Cardiac muscle cell (in vitro differentiated cells and primary cell): Measurements from ENCODE around the gene TGFA. TPM values are rescaled to one million over a fixed set of nuclear protein-coding genes. Genes with fewer than 3 reads are reported as not detected.

Experiments used
- DNase-seq, 2 donors: peaks; one replicate each; pipeline versions ENCODE4 v3.0.0 to v3.0.0-alpha.2; 2010 to 2017; ENCODE audit warnings: low read depth in 1 of 2, low spot score in 1 of 2
- H3K27ac ChIP-seq: fragments of 200-600 bp; sonication (generic); 2 replicates; pipeline ENCODE4 v1.5.1; 2016
- H3K27me3 ChIP-seq: fragments of 200-600 bp; sonication (generic); 2 replicates; pipeline ENCODE4 v1.6.0; 2016; ENCODE audit warnings: control low read depth
- H3K36me3 ChIP-seq: fragments of 200-600 bp; sonication (generic); 2 replicates; pipeline ENCODE4 v1.5.1; 2016; ENCODE audit warnings: control low read depth
- H3K4me1 ChIP-seq: fragments of 200-600 bp; sonication (generic); 2 replicates; pipeline ENCODE4 v1.8.1; 2017; ENCODE audit warnings: low read depth, mild to moderate bottlenecking, mixed run types
- H3K4me3 ChIP-seq: fragments of 200-600 bp; sonication (generic); 2 replicates; pipeline ENCODE4 v1.5.1; 2016; ENCODE audit warnings: mild to moderate bottlenecking
- H3K9me3 ChIP-seq: fragments of 200-600 bp; sonication (generic); 2 replicates; pipeline ENCODE4 v1.5.1; 2017; ENCODE audit warnings: low read depth, mild to moderate bottlenecking, control low read depth
- CTCF ChIP-seq: IDR thresholded peaks from 2 replicates; pipeline ENCODE4 v1.5.1; 2012; ENCODE audit warnings: low read depth, mild to moderate bottlenecking, low read length
- polyA plus RNA-seq: library from polyadenylated mRNA; unstranded; fragments of >200 nt; fragmentation: Nextera tagmentation; extraction: Ambion mirVana; gene quantifications from 2 replicates; pipeline ENCODE4 v1.2.1, GENCODE V29; 2016
- total RNA-seq: library from RNA; depleted of rRNA; stranded (reverse); fragments of >200 nt; gene quantifications from 2 replicates; pipeline ENCODE4 v1.2.3, GENCODE V29; 2016

The TGFA gene
- total and polyA plus RNA-seq, 2 experiments from 2014 or later, result 4.6 TPM; not detected in 1

- no peak for DNase-seq
- Histone ChIP-seq H3K4me3 (no peak overlapping the region), H3K9me3 (no peaks in the 10 kb centered on the region), H3K36me3 (no peaks in the 10 kb centered on the region), H3K27me3 (no peaks in the 10 kb centered on the region), H3K27ac (no peak overlapping the region), H3K4me1 (no peaks in the 10 kb centered on the region)
- TF ChIP-seq CTCF, result no peak
Observed at GRCh38 chr2:70480468-70480867, 73.2 kb downstream of the TGFA start.

GRCh38 chr2:70479816-70480215 is 73.8 kb downstream of the TGFA start:
- no peak for TF ChIP-seq CTCF
- H3K36me3 ChIP-seq, result no peaks in the 10 kb centered on the region

GRCh38 chr2:70477441-70477844 is 76.2 kb downstream of the TGFA start:
- no peaks in the 10 kb centered on the region for H3K9me3 ChIP-seq
- no peaks in the 10 kb centered on the region for H3K36me3 ChIP-seq
- H3K27ac ChIP-seq, result no peak overlapping the region
- no peak overlapping the region for H3K4me3 ChIP-seq
- peaks cover 5% of the 10 kb centered on the region for H3K4me1 ChIP-seq
- DNase-seq, result no peak
- no peaks in the 10 kb centered on the region for H3K27me3 ChIP-seq
- no peak for TF ChIP-seq CTCF

More at GRCh38 chr2:70479816-70480215, 73.8 kb downstream of the TGFA start:
- Histone ChIP-seq H3K27me3 (no peaks in the 10 kb centered on the region), H3K27ac (no peak overlapping the region), H3K4me1 (no peaks in the 10 kb centered on the region), H3K9me3 (no peaks in the 10 kb centered on the region), H3K4me3 (no peak overlapping the region)
- peak in 1 of 2 donors; percentile 8 for DNase-seq

GRCh38 chr2:70475266-70475665 is 78.4 kb downstream of the TGFA start:
- no peaks in the 10 kb centered on the region for H3K36me3 ChIP-seq
- no peak overlapping the region for H3K27ac ChIP-seq
- H3K4me3 ChIP-seq, result no peak overlapping the region
- TF ChIP-seq CTCF, result no peak
- peaks cover 24% of the 10 kb centered on the region for H3K4me1 ChIP-seq
- no peaks in the 10 kb centered on the region for H3K27me3 ChIP-seq
- no peak for DNase-seq
- H3K9me3 ChIP-seq, result no peaks in the 10 kb centered on the region

GRCh38 chr2:70474256-70474848 is 79.3 kb downstream of the TGFA start:
- H3K27me3 ChIP-seq, result no peaks in the 10 kb centered on the region

More at GRCh38 chr2:70474256-70474848, 79.3 kb downstream of the TGFA start:
- no peak overlapping the region for H3K27ac ChIP-seq
- no peak for DNase-seq
- H3K4me3 ChIP-seq, result no peak overlapping the region
- peaks cover 33% of the 10 kb centered on the region for H3K4me1 ChIP-seq
- H3K9me3 ChIP-seq, result no peaks in the 10 kb centered on the region
- no peak for TF ChIP-seq CTCF
- H3K36me3 ChIP-seq, result no peaks in the 10 kb centered on the region
